ENCODE data around the gene CSMD2.

The CSMD2 gene

DNA sequence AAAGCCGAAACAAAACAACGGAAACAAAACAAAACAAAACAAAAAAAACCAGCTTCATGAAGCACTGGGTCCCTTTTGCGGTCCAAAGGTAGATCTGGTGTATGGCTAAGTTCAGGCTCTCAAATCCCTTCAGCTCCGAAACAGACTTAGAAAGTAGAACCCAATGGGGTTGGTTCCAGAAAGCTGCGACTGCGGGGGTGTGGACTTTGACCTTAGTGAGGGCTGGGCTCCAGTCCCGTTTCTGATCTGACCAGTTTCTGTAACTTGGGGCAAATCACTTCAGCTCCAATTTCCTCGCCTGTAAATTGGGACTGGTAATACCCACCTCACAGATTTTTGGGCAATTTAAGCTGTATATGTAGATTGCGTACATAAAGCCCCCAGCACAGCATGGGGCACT, 587.4 kb downstream of the CSMD2 start:
- no peak overlapping the region for H3K4me3 ChIP-seq (ENCODE audit: low read depth, low read length)
- peaks cover 6% of the 10 kb centered on the region for H3K4me1 ChIP-seq (ENCODE audit: control insufficient read depth, insufficient read depth, low read length)
- no peak overlapping the region for H3K9ac ChIP-seq (ENCODE audit: low read depth, low read length)
- H3K9me3 ChIP-seq (ENCODE audit: control insufficient read depth, insufficient read depth, low read length): no peaks in the 10 kb centered on the region
- no peaks in the 10 kb centered on the region for H3K36me3 ChIP-seq (ENCODE audit: control insufficient read depth, insufficient read depth, low read length)
- no peaks in the 10 kb centered on the region for H3K27me3 ChIP-seq (ENCODE audit: control insufficient read depth, insufficient read depth, low read length)

DNA sequence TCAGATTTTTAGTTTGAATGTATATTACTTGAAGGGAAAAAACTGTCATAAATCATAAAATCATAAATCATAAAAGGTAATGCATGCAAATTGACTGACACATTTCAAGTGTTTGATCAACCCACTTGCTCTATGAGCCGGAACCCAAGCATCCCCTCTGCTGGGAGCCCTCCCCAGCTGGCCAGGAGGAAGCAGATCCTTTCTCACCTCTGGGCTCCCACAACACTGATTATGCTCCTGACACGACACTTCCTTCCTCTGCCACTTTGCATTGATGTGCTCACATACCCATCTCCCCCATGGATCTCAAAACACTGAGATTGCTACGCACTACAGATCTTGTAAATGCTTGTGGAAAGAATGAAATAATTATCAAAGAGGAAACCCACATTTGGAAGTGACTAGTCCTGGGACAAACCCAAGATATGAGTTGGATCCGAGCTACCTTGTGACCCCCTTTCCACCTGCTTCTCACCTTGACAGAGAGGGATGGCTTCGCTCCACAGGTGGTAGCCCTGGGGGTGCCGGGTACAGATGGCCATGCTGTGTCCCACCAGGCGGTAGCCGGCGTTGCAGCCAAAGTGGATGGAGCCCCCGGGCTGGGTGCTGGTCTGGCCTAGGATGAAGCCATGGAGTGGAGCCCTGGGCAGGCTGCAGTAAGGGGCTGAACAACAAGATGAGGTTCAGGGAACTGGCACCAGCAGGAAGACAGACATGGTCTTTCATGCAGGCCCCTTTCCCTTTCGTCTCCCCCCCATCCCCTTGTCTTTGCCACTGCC, 588.0 kb downstream of the CSMD2 start:
- H3K9ac ChIP-seq (ENCODE audit: low read depth, low read length): no peak overlapping the region
- H3K4me3 ChIP-seq (ENCODE audit: low read depth, low read length): no peak overlapping the region
- H3K9me3 ChIP-seq (ENCODE audit: control insufficient read depth, insufficient read depth, low read length): no peaks in the 10 kb centered on the region
- no peaks in the 10 kb centered on the region for H3K36me3 ChIP-seq (ENCODE audit: control insufficient read depth, insufficient read depth, low read length)
- peaks cover 6% of the 10 kb centered on the region for H3K4me1 ChIP-seq (ENCODE audit: control insufficient read depth, insufficient read depth, low read length)
- H3K27me3 ChIP-seq (ENCODE audit: control insufficient read depth, insufficient read depth, low read length): no peaks in the 10 kb centered on the region

DNA sequence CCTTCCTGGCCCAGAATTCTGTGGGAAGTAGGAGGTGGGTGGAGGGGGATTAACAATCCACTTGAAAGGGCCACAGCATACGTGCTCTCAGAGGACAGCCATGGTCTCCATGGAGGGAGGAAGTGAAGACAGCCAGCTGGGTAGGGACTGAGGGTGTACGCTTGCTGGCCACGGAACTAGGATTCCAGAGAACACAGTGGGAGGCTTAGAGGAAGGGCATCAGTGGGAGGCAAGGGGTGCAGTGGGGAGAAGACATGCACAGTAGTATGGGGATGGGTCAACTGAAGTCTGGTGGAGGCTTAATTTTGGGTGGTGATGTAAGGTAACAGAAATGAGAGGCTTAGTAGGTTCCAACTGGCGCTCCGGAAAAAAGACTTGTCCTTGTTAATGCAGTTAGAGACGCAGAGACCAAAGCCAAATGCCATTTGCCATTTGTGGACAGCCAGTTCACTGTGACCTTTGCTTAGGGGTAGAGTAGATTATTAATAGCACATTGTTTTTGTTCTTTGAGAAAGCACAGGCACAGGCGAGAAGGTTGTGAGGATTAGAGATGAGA, 589.6 kb downstream of the CSMD2 start:
- Histone ChIP-seq H3K4me3 (ENCODE audit: low read depth, low read length) (no peak overlapping the region), H3K27me3 (ENCODE audit: control insufficient read depth, insufficient read depth, low read length) (no peaks in the 10 kb centered on the region), H3K9ac (ENCODE audit: low read depth, low read length) (no peak overlapping the region), H3K4me1 (ENCODE audit: control insufficient read depth, insufficient read depth, low read length) (peaks cover 6% of the 10 kb centered on the region), H3K9me3 (ENCODE audit: control insufficient read depth, insufficient read depth, low read length) (no peaks in the 10 kb centered on the region), H3K36me3 (ENCODE audit: control insufficient read depth, insufficient read depth, low read length) (no peaks in the 10 kb centered on the region)

DNA sequence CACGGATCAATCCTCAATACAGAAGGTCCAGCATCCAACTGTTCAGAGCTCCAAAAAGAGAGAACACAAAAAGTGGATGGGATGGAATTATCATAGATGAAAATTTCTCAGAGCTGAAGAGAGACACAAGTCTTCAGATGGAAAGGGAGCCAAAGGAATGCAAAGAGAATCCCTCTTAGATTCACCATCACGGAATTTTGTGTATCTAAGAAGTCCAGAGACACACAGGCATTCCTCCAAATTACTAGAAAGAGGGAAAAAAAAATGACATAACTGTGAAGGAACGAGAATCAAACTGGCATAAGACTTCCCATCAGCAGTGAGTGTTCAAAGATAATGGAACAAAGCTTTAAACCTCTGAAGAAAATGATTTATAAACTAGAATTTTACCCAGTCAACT, 591.4 kb downstream of the CSMD2 start:
- Histone ChIP-seq H3K4me1 (ENCODE audit: control insufficient read depth, insufficient read depth, low read length) (peaks cover 6% of the 10 kb centered on the region), H3K4me3 (ENCODE audit: low read depth, low read length) (no peak overlapping the region), H3K9me3 (ENCODE audit: control insufficient read depth, insufficient read depth, low read length) (no peaks in the 10 kb centered on the region), H3K27me3 (ENCODE audit: control insufficient read depth, insufficient read depth, low read length) (no peaks in the 10 kb centered on the region), H3K36me3 (ENCODE audit: control insufficient read depth, insufficient read depth, low read length) (no peaks in the 10 kb centered on the region), H3K9ac (ENCODE audit: low read depth, low read length) (no peak overlapping the region)

DNA sequence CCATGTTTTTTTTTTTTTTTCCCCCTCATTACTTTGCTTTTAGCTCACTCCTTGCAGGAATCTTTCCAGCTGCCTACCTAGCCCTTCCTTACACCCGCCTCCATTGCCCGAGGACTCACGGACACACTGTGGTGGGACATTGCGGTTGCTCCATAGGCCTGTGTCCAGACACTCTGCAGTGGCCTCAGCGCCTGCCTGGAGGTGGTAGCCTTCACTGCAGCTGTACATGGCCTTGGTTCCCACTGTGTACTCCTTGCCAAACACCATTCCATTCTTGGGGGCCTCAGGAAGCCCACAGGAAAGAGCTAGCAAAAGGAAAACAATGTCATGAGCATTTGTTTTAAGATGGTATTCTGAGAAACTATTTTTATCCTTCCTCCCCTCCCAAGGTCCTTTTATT, 592.6 kb downstream of the CSMD2 start:
- H3K4me3 ChIP-seq (ENCODE audit: low read depth, low read length): no peak overlapping the region
- H3K9me3 ChIP-seq (ENCODE audit: control insufficient read depth, insufficient read depth, low read length): no peaks in the 10 kb centered on the region
- H3K4me1 ChIP-seq (ENCODE audit: control insufficient read depth, insufficient read depth, low read length): no peaks in the 10 kb centered on the region
- no peaks in the 10 kb centered on the region for H3K36me3 ChIP-seq (ENCODE audit: control insufficient read depth, insufficient read depth, low read length)
- no peak overlapping the region for H3K9ac ChIP-seq (ENCODE audit: low read depth, low read length)
- no peaks in the 10 kb centered on the region for H3K27me3 ChIP-seq (ENCODE audit: control insufficient read depth, insufficient read depth, low read length)

DNA sequence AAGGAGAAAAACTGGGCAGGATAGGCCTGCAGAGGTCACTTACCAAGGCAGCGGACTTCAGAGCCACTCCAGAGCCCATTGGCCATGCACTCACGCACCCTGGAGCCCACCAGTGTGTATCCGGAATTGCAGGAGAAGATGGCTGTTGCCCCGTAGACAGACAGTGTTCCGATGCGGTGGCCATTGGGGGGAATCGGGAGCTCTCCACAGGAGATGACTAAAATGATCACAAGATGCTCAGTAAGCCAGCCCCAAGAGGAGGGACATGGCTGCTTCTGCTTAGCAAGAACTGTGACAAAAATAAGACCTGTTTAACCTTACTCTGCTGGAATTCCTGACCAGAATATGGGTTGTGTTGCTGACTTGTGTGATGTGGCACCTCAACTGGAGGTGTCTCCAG, 595.7 kb downstream of the CSMD2 start:
- Histone ChIP-seq H3K27me3 (ENCODE audit: control insufficient read depth, insufficient read depth, low read length) (no peaks in the 10 kb centered on the region), H3K9ac (ENCODE audit: low read depth, low read length) (no peak overlapping the region), H3K4me3 (ENCODE audit: low read depth, low read length) (no peak overlapping the region), H3K36me3 (ENCODE audit: control insufficient read depth, insufficient read depth, low read length) (no peaks in the 10 kb centered on the region), H3K9me3 (ENCODE audit: control insufficient read depth, insufficient read depth, low read length) (no peaks in the 10 kb centered on the region), H3K4me1 (ENCODE audit: control insufficient read depth, insufficient read depth, low read length) (no peaks in the 10 kb centered on the region)

DNA sequence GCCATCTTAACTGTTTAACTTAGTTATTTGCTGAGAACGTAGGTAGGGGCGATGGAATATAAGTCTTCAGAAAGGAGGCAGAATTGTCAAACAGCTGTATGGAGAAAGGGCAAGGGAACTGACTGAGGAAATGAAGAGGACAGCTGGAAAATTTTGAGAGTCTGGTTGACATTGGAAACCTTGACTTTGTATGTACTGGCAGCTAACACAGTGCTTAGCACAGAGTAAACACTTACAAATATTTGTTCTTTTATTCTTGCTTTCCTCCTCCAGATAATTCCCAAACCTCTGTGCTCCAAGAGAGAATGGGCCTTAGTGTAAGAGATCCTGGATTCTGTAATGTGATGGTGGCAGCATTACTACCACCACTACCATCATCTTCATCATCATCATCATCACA, 601.3 kb downstream of the CSMD2 start:
- no peaks in the 10 kb centered on the region for H3K27me3 ChIP-seq (ENCODE audit: control insufficient read depth, insufficient read depth, low read length)
- H3K9me3 ChIP-seq (ENCODE audit: control insufficient read depth, insufficient read depth, low read length): no peaks in the 10 kb centered on the region
- H3K9ac ChIP-seq (ENCODE audit: low read depth, low read length): no peak overlapping the region
- no peaks in the 10 kb centered on the region for H3K36me3 ChIP-seq (ENCODE audit: control insufficient read depth, insufficient read depth, low read length)
- no peak overlapping the region for H3K4me3 ChIP-seq (ENCODE audit: low read depth, low read length)
- no peaks in the 10 kb centered on the region for H3K4me1 ChIP-seq (ENCODE audit: control insufficient read depth, insufficient read depth, low read length)

DNA sequence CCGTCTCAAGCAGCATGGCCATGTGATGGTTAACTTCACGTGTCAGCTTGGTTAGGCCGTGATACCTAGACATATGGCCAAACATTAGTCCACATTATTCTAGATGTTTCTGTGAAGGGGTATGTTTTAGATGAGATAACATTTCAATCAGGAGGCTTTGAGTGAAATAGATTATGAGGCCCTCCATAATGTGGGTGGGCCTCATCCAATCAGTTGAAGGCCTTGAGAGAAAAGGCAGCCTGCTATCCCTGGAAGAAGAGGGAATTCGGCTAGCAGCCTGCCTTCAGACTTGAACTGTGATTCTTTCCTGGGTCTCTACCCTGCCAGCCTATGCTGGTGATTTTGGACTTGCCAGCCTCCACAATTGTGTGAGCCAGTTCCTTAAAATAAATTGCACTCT, 602.5 kb downstream of the CSMD2 start:
- Histone ChIP-seq H3K36me3 (ENCODE audit: control insufficient read depth, insufficient read depth, low read length) (no peaks in the 10 kb centered on the region), H3K9me3 (ENCODE audit: control insufficient read depth, insufficient read depth, low read length) (no peaks in the 10 kb centered on the region), H3K4me3 (ENCODE audit: low read depth, low read length) (no peak overlapping the region), H3K27me3 (ENCODE audit: control insufficient read depth, insufficient read depth, low read length) (no peaks in the 10 kb centered on the region), H3K4me1 (ENCODE audit: control insufficient read depth, insufficient read depth, low read length) (no peaks in the 10 kb centered on the region), H3K9ac (ENCODE audit: low read depth, low read length) (no peak overlapping the region)

DNA sequence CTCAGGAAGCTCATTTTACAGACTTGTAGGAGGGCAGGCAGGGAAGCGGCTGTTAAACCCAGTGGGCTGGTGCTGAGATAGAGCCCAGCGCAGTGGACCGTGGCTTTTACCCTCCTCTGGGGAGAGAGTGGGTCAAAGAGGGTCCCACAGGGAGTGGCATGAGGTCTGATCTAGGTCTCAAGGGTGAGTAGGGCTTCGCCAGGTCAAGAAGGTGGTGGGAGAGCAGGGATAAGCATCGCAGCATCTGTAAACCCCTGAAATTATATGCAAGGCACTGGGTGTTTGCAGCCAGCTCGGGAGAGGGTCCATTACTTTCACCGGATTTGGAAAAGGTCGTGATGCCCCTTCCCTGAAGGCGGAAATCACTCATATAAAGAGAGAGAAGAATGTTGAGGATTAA, 603.5 kb downstream of the CSMD2 start:
- Histone ChIP-seq H3K9me3 (ENCODE audit: control insufficient read depth, insufficient read depth, low read length) (no peaks in the 10 kb centered on the region), H3K27me3 (ENCODE audit: control insufficient read depth, insufficient read depth, low read length) (no peaks in the 10 kb centered on the region), H3K9ac (ENCODE audit: low read depth, low read length) (no peak overlapping the region), H3K4me1 (ENCODE audit: control insufficient read depth, insufficient read depth, low read length) (no peaks in the 10 kb centered on the region), H3K4me3 (ENCODE audit: low read depth, low read length) (no peak overlapping the region), H3K36me3 (ENCODE audit: control insufficient read depth, insufficient read depth, low read length) (no peaks in the 10 kb centered on the region)

DNA sequence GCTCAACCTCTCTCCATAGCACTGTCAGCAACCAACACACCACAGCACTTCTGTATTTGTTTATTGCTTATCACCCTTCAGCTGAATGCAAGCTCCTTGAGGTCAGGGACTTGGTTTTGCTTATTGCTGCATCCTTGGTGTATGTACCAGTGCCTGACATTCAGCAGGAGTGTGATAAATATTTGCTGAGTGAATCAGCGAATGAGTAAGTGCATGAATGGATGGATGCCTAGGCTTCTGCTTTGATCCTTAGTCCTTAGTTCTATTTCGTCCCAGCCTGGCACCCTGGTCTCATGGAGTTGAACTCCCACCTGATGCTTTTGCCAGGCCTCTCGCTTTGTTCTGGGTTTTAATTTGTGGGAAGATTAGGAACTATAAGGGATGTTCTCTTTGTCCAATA, 604.4 kb downstream of the CSMD2 start:
- Histone ChIP-seq H3K27me3 (ENCODE audit: control insufficient read depth, insufficient read depth, low read length) (no peaks in the 10 kb centered on the region), H3K9me3 (ENCODE audit: control insufficient read depth, insufficient read depth, low read length) (no peaks in the 10 kb centered on the region), H3K4me3 (ENCODE audit: low read depth, low read length) (no peak overlapping the region), H3K9ac (ENCODE audit: low read depth, low read length) (no peak overlapping the region), H3K36me3 (ENCODE audit: control insufficient read depth, insufficient read depth, low read length) (no peaks in the 10 kb centered on the region), H3K4me1 (ENCODE audit: control insufficient read depth, insufficient read depth, low read length) (no peaks in the 10 kb centered on the region)

DNA sequence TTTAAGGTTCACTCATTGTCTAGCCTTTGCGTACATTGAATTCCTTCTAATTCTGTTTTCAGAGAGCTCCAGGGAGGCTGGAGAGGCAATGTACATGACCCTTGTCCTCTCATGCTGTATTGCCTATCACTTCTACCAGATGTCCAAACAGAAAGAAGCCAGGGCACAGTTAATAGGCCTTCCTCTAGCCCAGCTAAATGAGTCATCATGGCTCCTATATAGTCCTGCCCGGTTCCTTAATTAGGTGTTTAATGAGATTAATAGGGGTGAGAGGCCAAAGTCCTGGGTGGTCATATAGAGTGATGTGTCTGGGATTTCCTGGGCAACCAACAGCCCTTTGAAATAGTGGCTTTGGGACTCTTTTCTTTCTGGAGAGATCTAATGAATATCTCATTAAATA, 616.3 kb downstream of the CSMD2 start:
- no peaks in the 10 kb centered on the region for H3K27me3 ChIP-seq (ENCODE audit: control insufficient read depth, insufficient read depth, low read length)

DNA sequence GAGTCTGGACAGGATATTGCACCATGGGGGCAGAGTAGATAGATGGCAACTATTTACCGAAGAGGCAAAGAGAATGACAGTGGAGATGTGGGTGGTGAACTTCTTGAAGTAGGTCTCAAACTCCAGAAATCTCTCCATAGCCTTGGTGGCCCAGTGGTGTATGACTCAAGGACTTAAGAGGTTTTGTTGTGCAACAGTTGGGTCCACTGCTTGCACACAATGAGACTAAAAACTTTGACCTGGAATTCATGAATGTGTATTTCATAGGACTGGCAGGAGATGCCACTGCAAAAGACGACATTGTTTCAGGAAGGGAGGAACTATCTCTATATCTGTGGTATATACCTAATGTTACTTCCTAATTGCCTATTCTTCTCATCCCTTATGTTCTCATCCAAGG, 616.7 kb downstream of the CSMD2 start:
- Histone ChIP-seq H3K9ac (ENCODE audit: low read depth, low read length) (no peak overlapping the region), H3K9me3 (ENCODE audit: control insufficient read depth, insufficient read depth, low read length) (no peaks in the 10 kb centered on the region), H3K36me3 (ENCODE audit: control insufficient read depth, insufficient read depth, low read length) (no peaks in the 10 kb centered on the region), H3K4me1 (ENCODE audit: control insufficient read depth, insufficient read depth, low read length) (no peaks in the 10 kb centered on the region), H3K4me3 (ENCODE audit: low read depth, low read length) (no peak overlapping the region), H3K27me3 (ENCODE audit: control insufficient read depth, insufficient read depth, low read length) (no peaks in the 10 kb centered on the region)

More for the DNA sequence above, 616.3 kb downstream of the CSMD2 start:
- H3K4me1 ChIP-seq (ENCODE audit: control insufficient read depth, insufficient read depth, low read length): no peaks in the 10 kb centered on the region
- H3K9ac ChIP-seq (ENCODE audit: low read depth, low read length): no peak overlapping the region
- no peak overlapping the region for H3K4me3 ChIP-seq (ENCODE audit: low read depth, low read length)
- H3K36me3 ChIP-seq (ENCODE audit: control insufficient read depth, insufficient read depth, low read length): no peaks in the 10 kb centered on the region
- no peaks in the 10 kb centered on the region for H3K9me3 ChIP-seq (ENCODE audit: control insufficient read depth, insufficient read depth, low read length)
